GM12878 (cell line): ENCODE data around the gene UBA7. TPM values are rescaled to one million over a fixed set of nuclear protein-coding genes. Genes with fewer than 3 reads are reported as not detected.

Experiments used
- ATAC-seq: fragments of 200-7000 bp; cut with Tn5 transposase; 3 replicates; pipeline ENCODE4 v1.9.1; 2020; ENCODE audit warnings: mild to moderate bottlenecking, moderate library complexity
- BruUV-seq: library from RNA; stranded (reverse); fragments of 400-500 nt; replicated peaks from 2 replicates; lab custom pipeline; 2021; lab: Mats Ljungman, UMichigan
- CTCF ChIA-PET: fragments of 300-600 bp; sonication (Branson Sonifier 250); formaldehyde crosslinking; extraction: SDS; loops from one replicate; lab custom pipeline; 2021; ENCODE audit warnings: inconsistent platforms; lab: Yijun Ruan, JAX
- POLR2A ChIA-PET: fragments of 350-600 bp; formaldehyde crosslinking; extraction: SDS; loops from one replicate; lab custom pipeline; 2021; ENCODE audit warnings: inconsistent platforms; lab: Charles Lee
- RAD21 ChIA-PET: fragments of 300-600 bp; sonication (Branson Sonifier 250); formaldehyde crosslinking; loops from one replicate; lab custom pipeline; 2023; ENCODE audit warnings: antibody characterized with exemption; ENCODE audit not compliant: unreplicated experiment; lab: Charles Lee
- SMC1A ChIA-PET: fragments of 300-600 bp; sonication (Branson Sonifier 250); formaldehyde crosslinking; loops from one replicate; lab custom pipeline; 2023; ENCODE audit not compliant: unreplicated experiment, uncharacterized antibody; lab: Charles Lee
- DNase-seq: peaks from one replicate; pipeline ENCODE4 v3.0.0-alpha.2; 2011; ENCODE audit warnings: low read depth, low spot score
- FAIRE-seq: peaks from 3 replicates; lab custom pipeline; 2011; peaks lifted over from hg19 to GRCh38; lab: Jason Lieb, UNC
- H2AFZ ChIP-seq: 2 replicates; pipeline ENCODE4 v1.6.0; 2011; ENCODE audit warnings: low read depth, low read length, control low read depth; ENCODE audit not compliant: control insufficient read depth
- H3K27ac ChIP-seq: 2 replicates; pipeline ENCODE4 v1.5.1; 2011; ENCODE audit warnings: control low read depth; ENCODE audit not compliant: control insufficient read depth, insufficient read depth
- H3K27me3 ChIP-seq, 2 experiments: replicated peaks in 1 of 2; 2 replicates each; pipeline versions ENCODE4 v1.6.0 to v1.6.1; 2011; ENCODE audit warnings: low read length in 1 of 2; ENCODE audit not compliant: control insufficient read depth in 2 of 2, insufficient read depth in 2 of 2
- H3K36me3 ChIP-seq, 2 experiments: 2 replicates each; pipeline ENCODE4 v1.5.1; 2011; ENCODE audit warnings: low read length in 1 of 2; ENCODE audit not compliant: control insufficient read depth in 2 of 2, insufficient read depth in 2 of 2
- H3K4me1 ChIP-seq: 2 replicates; pipeline ENCODE4 v1.6.1; 2011; ENCODE audit warnings: mild to moderate bottlenecking, low read length, moderate library complexity, mixed read lengths; ENCODE audit not compliant: control insufficient read depth, insufficient read depth
- H3K4me2 ChIP-seq: 2 replicates; pipeline ENCODE4 v1.6.0; 2011; ENCODE audit warnings: control low read depth; ENCODE audit not compliant: control insufficient read depth, insufficient read depth
- H3K4me3 ChIP-seq: fragments of 200-600 bp; sonication (generic); 2 replicates; pipeline ENCODE4 v1.5.1; 2016
- H3K79me2 ChIP-seq: 2 replicates; pipeline ENCODE4 v1.6.0; 2011; ENCODE audit warnings: low read length; ENCODE audit not compliant: control insufficient read depth, insufficient read depth
- H3K9ac ChIP-seq: 2 replicates; pipeline ENCODE4 v1.8.0; 2011; ENCODE audit warnings: low read length, control low read depth, mixed read lengths; ENCODE audit not compliant: control insufficient read depth, insufficient read depth
- H3K9me3 ChIP-seq: replicated peaks from 3 replicates; pipeline ENCODE4 v1.5.1; 2011; ENCODE audit warnings: mild to moderate bottlenecking, low read length; ENCODE audit not compliant: control insufficient read depth, insufficient read depth
- H4K20me1 ChIP-seq: 2 replicates; pipeline ENCODE4 v1.6.0; 2011; ENCODE audit not compliant: control insufficient read depth, insufficient read depth
- CBX3 ChIP-seq: fragments of 200-600 bp; sonication (generic); IDR thresholded peaks from 2 replicates; pipeline ENCODE4 v1.6.1; 2016; ENCODE audit warnings: low read depth, borderline replicate concordance
- CREB1 ChIP-seq: IDR thresholded peaks from 2 replicates; pipeline ENCODE4 v1.6.1; 2012; ENCODE audit warnings: low read depth, mild to moderate bottlenecking, inconsistent platforms
- KAT2A ChIP-seq: conservative IDR thresholded peaks from 2 replicates; pipeline ENCODE4 v1.6.1; 2011; ENCODE audit warnings: low read depth, low read length; ENCODE audit not compliant: control insufficient read depth
- NR2C1 ChIP-seq: fragments of 450-650 bp; IDR thresholded peaks from 2 replicates; pipeline ENCODE4 v1.6.1; 2017; ENCODE audit warnings: antibody characterized with exemption, mild to moderate bottlenecking, moderate library complexity
- RFX5 ChIP-seq: IDR thresholded peaks from 2 replicates; pipeline ENCODE4 v1.6.1; 2011; ENCODE audit warnings: low read depth, low read length, improper control_type of control experiment
- TCF12 ChIP-seq: IDR thresholded peaks from 2 replicates; pipeline ENCODE4 v1.6.1; 2011; ENCODE audit warnings: low read depth, mild to moderate bottlenecking, low read length
- YY1 ChIP-seq: IDR thresholded peaks from 2 replicates; pipeline ENCODE4 v1.6.1; 2011; ENCODE audit warnings: low read depth, mild to moderate bottlenecking, low read length
- ZBTB33 ChIP-seq: fragments of 450-650 bp; IDR thresholded peaks from 2 replicates; pipeline ENCODE4 v1.6.1; 2017; ENCODE audit warnings: mild to moderate bottlenecking
- ZSCAN29 ChIP-seq: fragments of 450-650 bp; IDR thresholded peaks from 2 replicates; pipeline ENCODE4 v1.6.1; 2017; ENCODE audit warnings: mild to moderate bottlenecking, moderate library complexity
- WGBS: methylation state at CpG from one replicate; pipeline ENCODE4 v1.1.6; 2016; ENCODE audit warnings: low lambda C conversion rate; ENCODE audit not compliant: insufficient replicate concordance, insufficient coverage; ENCODE audit errors: missing lambda C conversion rate; 5-methylcytosine and 5-hydroxymethylcytosine counted together
- in situ Hi-C: fragments of 300-500 bp; cut with MboI; formaldehyde crosslinking; loops from 9 replicates; pipeline ENCODE4 v1.14.3; 2018; ENCODE audit warnings: mixed read lengths
- intact Hi-C: fragments of 100-400 bp; cut with micrococcal nuclease; formaldehyde crosslinking; loops from one replicate; pipeline ENCODE4 v1.14.2; 2022; ENCODE audit not compliant: unreplicated experiment
- polyA plus RNA-seq, 11 experiments: library from polyadenylated mRNA; depleted of rRNA in 4 of 11; unstranded in 6 of 11; stranded (reverse) in 5 of 11; fragments of >200 nt; fragmentation: Nextera tagmentation in 4 of 11; fragmentation: Illumina TruSeq in 1 of 11; extraction: Ambion mirVana in 4 of 11; extraction: Trizol in 1 of 11; gene quantifications; 1 replicate in 1 of 11; 2 replicates in 10 of 11; pipeline versions ENCODE4 v1.2.1 to v1.2.3, GENCODE V29; 2011 to 2016; ENCODE audit warnings: inconsistent platforms in 2 of 11, missing spikeins in 2 of 11, low read depth in 1 of 11
- total RNA-seq, 4 experiments: library from RNA; depleted of rRNA in 3 of 4; stranded (reverse); fragments of >200 nt in 3 of 4; fragmentation: Illumina TruSeq in 1 of 4; extraction: Trizol in 1 of 4; gene quantifications; 2 replicates each; pipeline versions ENCODE4 v1.2.1 to v1.2.3, GENCODE V29; 2013 to 2021

Gene UBA7
- total and polyA plus RNA-seq, 10 of the 15 experiments (the other 5 are each of a cell fraction or from before 2014, with no cell fraction given), result 11.8 to 116 (median 46.7) TPM

- TF ChIP-seq KAT2A (no peak), YY1 (no peak)
Measured at GRCh38 chr3:49794431-49794830, 19.3 kb downstream of the UBA7 start (continued).

- in situ Hi-C loops, result no loop called here
- no peak for DNase-seq
- Histone ChIP-seq H3K9ac (no peak overlapping the region), H3K4me1 (no peaks in the 10 kb centered on the region), H3K27me3 (no peaks in the 10 kb centered on the region), H2AFZ (no peak overlapping the region), H3K79me2 (no peaks in the 10 kb centered on the region), H4K20me1 (no peaks in the 10 kb centered on the region), H3K36me3 (no peaks in the 10 kb centered on the region), H3K4me3 (no peak overlapping the region), H3K9me3 (no peaks in the 10 kb centered on the region)
- no TSS peak for BruUV-seq
- RAD21 ChIA-PET, result no interaction called here
- SMC1A ChIA-PET, result no interaction called here
- intact Hi-C loops, result no loop called here
- no peak for ATAC-seq
- 71% methylated on average over 13 of the region's 13 CpGs for WGBS
- TF ChIP-seq CBX3 (no peak), NR2C1 (no peak), ZSCAN29 (no peak), ZBTB33 (no peak), CREB1 (no peak), RFX5 (no peak), TCF12 (no peak)
- TF ChIP-seq, all 136 proteins: peak for 0
- no peak overlapping the region for H3K27ac ChIP-seq
- ChIA-PET CTCF (no interaction called here), POLR2A (no interaction called here)
- no peak for FAIRE-seq
- H3K4me2 ChIP-seq, result no peak overlapping the region
Measured at GRCh38 chr3:49793486-49794085, 20.2 kb downstream of the UBA7 start.
